ENCODE results near the gene STAP2. TPM values are rescaled to one million over a fixed set of nuclear protein-coding genes. Genes with fewer than 3 reads are reported as not detected.

STAP2 gene
- total RNA-seq, 1 donor, result 1.2 TPM

DNA sequence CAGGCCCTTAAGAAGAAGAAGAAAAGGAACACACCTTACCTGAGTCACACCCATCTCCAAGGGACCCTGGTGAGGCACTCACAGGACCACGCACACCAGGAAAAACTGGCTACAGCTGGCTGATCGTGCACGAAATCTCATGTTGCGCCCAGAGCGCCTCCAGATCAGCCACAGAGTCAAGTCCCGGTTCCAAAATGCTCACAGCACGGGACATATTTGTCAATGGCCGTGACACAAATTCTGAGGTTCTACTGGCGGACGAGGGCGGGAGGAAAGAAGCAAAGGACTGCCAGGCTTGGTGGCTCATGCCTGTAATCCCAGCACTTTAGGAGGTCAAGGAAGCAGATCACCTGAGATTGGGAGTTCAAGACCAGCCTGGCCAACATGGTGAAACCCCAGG is 40.3 kb upstream of the STAP2 start:
- no peak for DNase-seq (ENCODE audit: low read depth)
- TF ChIP-seq CTCF (IDR thresholded peaks at IDR 0.05; ENCODE audit: insufficient read depth, low read length), result no peak
- H3K4me3 ChIP-seq (ENCODE audit: low read depth, low read length), result no peak overlapping the region

DNA sequence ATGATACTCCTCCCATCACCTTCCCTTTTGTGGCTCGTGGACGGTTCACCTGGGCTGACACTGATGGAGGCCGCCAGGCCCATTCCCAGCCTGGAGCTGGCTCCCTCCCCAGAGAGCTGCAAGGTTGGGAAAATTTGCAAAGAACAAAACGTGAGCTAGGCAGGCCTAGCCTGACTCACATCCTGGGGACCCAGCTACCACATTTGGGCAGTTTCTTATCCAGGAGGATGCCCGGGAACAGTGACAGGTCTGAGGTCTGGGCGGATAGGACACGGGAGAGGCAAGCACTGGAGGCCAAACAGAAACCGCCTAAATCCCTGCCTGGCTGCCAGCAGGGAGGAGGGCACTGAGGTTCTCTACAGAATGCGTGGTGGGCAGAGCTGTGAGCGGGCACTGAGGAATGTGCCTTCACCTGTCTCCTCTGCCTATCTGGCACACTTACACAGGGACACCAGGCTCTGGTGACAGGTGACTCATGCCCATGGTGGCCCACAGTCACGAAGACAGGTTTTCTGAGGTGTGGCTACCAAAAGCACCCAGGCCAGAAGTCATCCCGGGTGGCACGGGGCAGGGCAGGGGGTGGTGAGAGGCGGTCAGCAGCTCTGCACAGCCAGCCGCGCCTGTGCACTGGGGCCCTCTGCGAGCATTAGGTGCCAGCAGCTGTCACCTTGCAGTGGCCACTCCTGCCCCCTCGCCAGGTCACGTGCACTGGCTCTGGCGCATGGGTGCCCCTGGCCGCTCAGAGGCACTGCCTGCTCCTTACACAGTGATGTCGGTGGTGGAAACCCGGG is 38.6 kb upstream of the STAP2 start:
- no peak for TF ChIP-seq CTCF (IDR thresholded peaks at IDR 0.05; ENCODE audit: insufficient read depth, low read length)
- no peak overlapping the region for H3K4me3 ChIP-seq (ENCODE audit: low read depth, low read length)
- DNase-seq (ENCODE audit: low read depth), result no peak

GRCh38 chr19:4376671-4376990 is 38.0 kb upstream of the STAP2 start:
- H3K4me3 ChIP-seq (ENCODE audit: low read depth, low read length), result no peak overlapping the region
- no peak for TF ChIP-seq CTCF (IDR thresholded peaks at IDR 0.05; ENCODE audit: insufficient read depth, low read length)
- DNase-seq (ENCODE audit: low read depth), result no peak

DNA sequence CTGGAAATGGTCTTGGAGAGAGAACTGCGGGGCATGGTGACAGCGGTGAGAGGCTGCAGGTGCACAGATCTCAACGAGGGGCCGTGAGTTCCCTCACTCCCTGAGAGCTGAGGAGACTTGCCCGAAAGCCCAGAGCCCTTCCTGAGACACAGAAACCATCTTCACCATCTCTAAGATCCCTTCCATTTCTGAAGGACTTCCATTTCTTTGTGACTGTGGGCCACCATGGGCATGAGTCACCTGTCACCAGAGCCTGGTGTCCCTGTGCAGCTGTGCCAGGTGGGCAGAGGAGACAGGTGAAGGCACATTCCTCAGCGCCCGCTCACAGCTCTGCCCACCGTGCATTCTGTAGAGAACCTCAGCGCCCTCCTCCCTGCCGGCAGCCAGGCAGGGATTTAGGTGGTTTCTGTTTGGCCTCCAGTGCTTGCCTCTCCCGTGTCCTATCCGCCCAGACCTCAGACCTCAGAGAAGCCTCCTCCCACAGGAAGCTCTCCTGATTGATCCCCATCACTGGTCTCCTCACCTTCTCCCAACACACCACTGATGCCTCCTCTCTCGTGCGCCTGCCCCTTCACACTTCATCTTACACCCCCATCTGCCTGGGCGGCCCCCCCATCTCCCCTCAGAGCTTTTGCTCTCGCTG is 37.5 kb upstream of the STAP2 start:
- no peak for TF ChIP-seq CTCF (IDR thresholded peaks at IDR 0.05; ENCODE audit: insufficient read depth, low read length)
- DNase-seq (ENCODE audit: low read depth), result no peak
- H3K4me3 ChIP-seq (ENCODE audit: low read depth, low read length), result no peak overlapping the region

DNA sequence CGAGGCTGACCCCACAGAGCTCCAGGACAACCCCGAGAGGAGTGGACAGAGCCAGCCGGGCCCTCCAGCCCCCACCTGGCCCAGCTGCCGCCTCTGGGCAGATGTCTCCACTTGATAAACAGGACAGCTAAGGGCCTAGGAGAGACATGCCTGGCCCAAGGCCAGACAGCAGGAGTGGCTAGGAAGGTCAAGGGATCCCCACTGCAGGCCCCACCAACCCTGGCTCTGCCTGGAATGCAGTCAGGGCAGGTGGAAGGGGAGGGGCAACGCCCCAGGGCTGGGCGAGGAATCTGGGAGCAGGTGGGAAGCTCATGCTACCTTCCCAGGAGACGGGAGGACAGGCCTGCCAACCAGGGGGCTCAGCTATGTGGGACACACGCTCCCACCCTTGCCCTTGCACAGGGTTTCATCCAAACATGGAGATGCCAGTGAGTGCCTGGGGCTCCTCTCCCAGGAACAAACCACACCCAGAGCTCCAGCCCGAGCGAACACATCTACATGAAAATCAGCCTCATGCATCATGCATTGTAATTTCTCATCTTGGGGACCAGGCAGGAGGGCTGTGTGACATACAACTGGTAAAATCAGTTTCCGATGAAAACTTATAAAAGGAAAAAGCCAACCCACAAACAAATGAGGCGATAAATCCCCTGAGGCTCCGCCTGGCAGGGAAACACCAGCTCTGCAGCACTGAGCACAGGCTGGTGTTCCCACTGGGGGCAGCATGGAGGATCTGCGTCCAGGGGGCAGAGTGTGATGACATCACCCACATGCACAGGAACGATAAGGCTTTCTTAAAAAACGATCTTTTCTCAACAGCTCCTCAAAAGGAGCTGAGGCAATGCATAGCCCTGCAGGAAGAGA is 36.8 kb upstream of the STAP2 start:
- no peak overlapping the region for H3K4me3 ChIP-seq (ENCODE audit: low read depth, low read length)
- TF ChIP-seq CTCF (IDR thresholded peaks at IDR 0.05; ENCODE audit: insufficient read depth, low read length), result peak; percentile 68
- peak; percentile 87 for DNase-seq (ENCODE audit: low read depth)

DNA sequence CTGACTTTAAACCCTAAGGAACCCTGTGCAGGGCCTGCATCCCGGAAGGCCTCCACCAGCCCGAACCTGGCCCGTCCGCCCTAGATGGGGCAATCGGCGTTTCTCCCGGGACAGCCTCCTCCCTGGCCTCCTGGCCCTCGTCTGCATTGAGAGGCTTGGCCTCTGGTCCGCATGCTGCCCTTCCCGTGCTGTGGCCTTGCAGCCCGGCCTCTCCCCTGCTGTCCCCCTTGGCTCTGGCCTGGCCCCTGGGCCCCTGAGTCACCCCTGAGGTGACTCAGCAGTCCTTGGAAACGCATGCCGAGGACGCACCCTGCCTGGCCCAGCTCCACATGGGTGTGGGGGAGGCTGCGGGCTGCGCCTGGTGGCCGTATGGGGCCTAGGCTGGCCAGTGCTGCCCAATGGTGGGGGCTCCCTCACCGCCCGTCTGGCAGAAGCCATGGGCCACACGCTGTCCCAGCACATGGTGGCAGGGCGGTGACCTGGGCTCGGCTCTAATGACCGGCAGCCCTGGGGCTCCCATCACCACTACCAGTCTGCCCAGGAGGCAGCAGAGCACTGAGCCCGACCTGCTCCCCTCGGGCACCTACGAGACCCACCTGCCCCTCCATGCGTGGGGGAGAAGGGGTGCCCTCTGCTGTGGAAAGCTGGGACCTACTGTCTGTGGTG is 36.0 kb upstream of the STAP2 start:
- TF ChIP-seq CTCF (IDR thresholded peaks at IDR 0.05; ENCODE audit: insufficient read depth, low read length), result peak; percentile 45
- peak; percentile 92 for DNase-seq (ENCODE audit: low read depth)
- no peak overlapping the region for H3K4me3 ChIP-seq (ENCODE audit: low read depth, low read length)

All from fibroblast of the aortic adventitia (primary cell).